ENCODE data around the gene ERLIN1. TPM values are rescaled to one million over a fixed set of nuclear protein-coding genes. Genes with fewer than 3 reads are reported as not detected.
A peak's percentile ranks its signal among the peaks of the same experiment; 100 is the strongest.

The ERLIN1 gene
- total RNA-seq, 4 donors from 2014 or later: 5.9 to 20.5 (median 12.4) TPM

DNA sequence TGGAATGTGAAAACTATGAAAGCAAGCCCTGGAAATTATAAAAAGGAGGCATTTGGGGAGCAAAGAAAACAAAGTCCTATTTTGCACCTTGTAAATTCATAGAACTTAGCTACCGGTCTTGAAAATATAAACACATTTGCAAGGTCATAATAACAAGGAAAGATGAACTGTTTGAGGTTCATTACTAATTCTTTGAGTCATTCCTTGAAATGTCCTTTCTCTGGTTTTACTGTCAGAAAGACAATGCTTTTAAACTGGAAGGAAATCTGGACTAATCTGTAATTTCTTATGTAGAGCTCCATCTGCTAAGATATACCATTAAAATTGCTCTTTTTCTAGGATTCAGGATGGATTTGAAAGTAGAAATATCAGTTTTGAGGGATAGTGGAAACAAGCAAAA is 1.4 kb downstream of the ERLIN1 start:
- H3K4me3 ChIP-seq: peak overlapping the region in 1 of 2 donors; percentile 83
- 18 to 30% methylated on average over 1 of the region's 1 CpG for WGBS, 2 donors (ENCODE audit: low coverage in 1 of 2)
- ATAC-seq: no peak
- H3K27ac ChIP-seq: peak overlapping the region in 2 of 4 donors; percentile 85 to 88
- peaks cover 4 to 38% (median 9%) of the 10 kb centered on the region in 3 donors for H3K4me1 ChIP-seq
- H3K36me3 ChIP-seq: peaks cover 0 to 38% of the 10 kb centered on the region in 2 donors
- H3K9me3 ChIP-seq: no peaks in the 10 kb centered on the region
- no peak for TF ChIP-seq CTCF (IDR thresholded peaks at IDR 0.05)
- no peaks in the 10 kb centered on the region for H3K27me3 ChIP-seq

GRCh38 chr10:100183481-100183880 is 2.3 kb downstream of the ERLIN1 start:
- H3K9me3 ChIP-seq: no peaks in the 10 kb centered on the region
- peaks cover 0 to 38% of the 10 kb centered on the region in 2 donors for H3K36me3 ChIP-seq
- H3K27me3 ChIP-seq: no peaks in the 10 kb centered on the region
- peaks cover 4 to 37% (median 9%) of the 10 kb centered on the region in 3 donors for H3K4me1 ChIP-seq
- WGBS, 2 donors (ENCODE audit: low coverage in 1 of 2): 60 to 62% methylated on average over 3 of the region's 3 CpGs
- no peak overlapping the region for H3K27ac ChIP-seq
- TF ChIP-seq POLR2A (IDR thresholded peaks at IDR 0.05): no peak
- no peak for TF ChIP-seq POLR2AphosphoS5 (IDR thresholded peaks at IDR 0.05)
- TF ChIP-seq EP300 (IDR thresholded peaks at IDR 0.05): no peak
- no peak for TF ChIP-seq CTCF (IDR thresholded peaks at IDR 0.05)
- no peak for ATAC-seq
- H3K4me3 ChIP-seq: no peak overlapping the region

DNA sequence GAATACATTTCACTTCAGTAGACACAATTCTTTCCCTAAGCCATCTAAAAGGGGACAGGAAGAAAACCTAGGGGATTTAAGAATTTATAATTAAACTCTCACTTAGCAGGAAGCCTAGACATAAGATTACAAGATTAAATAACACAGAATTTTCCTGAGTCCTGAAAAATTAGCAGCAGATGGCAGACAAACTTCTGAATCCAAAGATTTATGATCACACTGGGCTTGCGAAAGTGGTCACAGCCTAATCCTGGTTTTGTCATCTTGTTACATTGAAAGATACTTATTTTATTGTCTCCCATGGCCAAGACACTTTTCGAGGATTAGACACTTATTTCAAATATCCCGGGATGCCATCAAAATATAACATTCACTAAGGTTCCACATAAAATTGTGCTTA is 2.9 kb downstream of the ERLIN1 start:
- 73 to 94% methylated on average over 3 of the region's 3 CpGs for WGBS, 2 donors (ENCODE audit: low coverage in 1 of 2)
- no peaks in the 10 kb centered on the region for H3K27me3 ChIP-seq
- no peak overlapping the region for H3K27ac ChIP-seq
- no peaks in the 10 kb centered on the region for H3K9me3 ChIP-seq
- H3K36me3 ChIP-seq: peaks cover 0 to 41% of the 10 kb centered on the region in 2 donors
- H3K4me1 ChIP-seq: peaks cover 4 to 32% (median 9%) of the 10 kb centered on the region in 3 donors
- no peak for TF ChIP-seq POLR2A (IDR thresholded peaks at IDR 0.05)
- TF ChIP-seq EP300 (IDR thresholded peaks at IDR 0.05): no peak
- TF ChIP-seq POLR2AphosphoS5 (IDR thresholded peaks at IDR 0.05): no peak
- TF ChIP-seq CTCF (IDR thresholded peaks at IDR 0.05): no peak
- no peak overlapping the region for H3K4me3 ChIP-seq
- no peak for ATAC-seq

GRCh38 chr10:100182281-100182680 is 3.5 kb downstream of the ERLIN1 start:
- TF ChIP-seq POLR2AphosphoS5 (IDR thresholded peaks at IDR 0.05): no peak
- no peak for TF ChIP-seq CTCF (IDR thresholded peaks at IDR 0.05)
- no peak for TF ChIP-seq EP300 (IDR thresholded peaks at IDR 0.05)
- TF ChIP-seq POLR2A (IDR thresholded peaks at IDR 0.05): no peak
- Histone ChIP-seq H3K27me3 (no peaks in the 10 kb centered on the region), H3K4me3 (no peak overlapping the region), H3K9me3 (no peaks in the 10 kb centered on the region), H3K27ac (no peak overlapping the region), H3K36me3 (peaks cover 0 to 47% of the 10 kb centered on the region in 2 donors), H3K4me1 (peaks cover 4 to 25% (median 6%) of the 10 kb centered on the region in 3 donors)
- WGBS, 2 donors (ENCODE audit: low coverage in 1 of 2): 83 to 90% methylated on average over 4 to 5 of the region's 6 CpGs
- ATAC-seq: no peak

- H3K4me1 ChIP-seq: no peaks in the 10 kb centered on the region
- no peak for ATAC-seq
- H3K36me3 ChIP-seq: peaks cover 0 to 94% of the 10 kb centered on the region in 2 donors
- no peak overlapping the region for H3K4me3 ChIP-seq
- no peaks in the 10 kb centered on the region for H3K9me3 ChIP-seq
- 92 to 100% methylated on average over 1 of the region's 1 CpG for WGBS, 2 donors (ENCODE audit: low coverage in 1 of 2)
- no peaks in the 10 kb centered on the region for H3K27me3 ChIP-seq
- H3K27ac ChIP-seq: no peak overlapping the region
- TF ChIP-seq EP300 (IDR thresholded peaks at IDR 0.05) (no peak), POLR2A (IDR thresholded peaks at IDR 0.05) (no peak), POLR2AphosphoS5 (IDR thresholded peaks at IDR 0.05) (no peak), CTCF (IDR thresholded peaks at IDR 0.05) (no peak)
These were observed 10.0 kb downstream of the ERLIN1 start for GRCh38 chr10:100175875-100176274.

All from gastroesophageal sphincter (tissue), 4 donors.